IMR-90 (cell line): ENCODE data around the gene CETN3. TPM values are rescaled to one million over a fixed set of nuclear protein-coding genes. Genes with fewer than 3 reads are reported as not detected.

Source experiments
- ATAC-seq: fragments of 200-7000 bp; cut with Tn5 transposase; 2 replicates; pipeline ENCODE4 v1.9.1; 2020; ENCODE audit warnings: low read depth, mild to moderate bottlenecking, moderate library complexity
- BruUV-seq: library from RNA; stranded (reverse); fragments of 400-500 nt; replicated peaks from 2 replicates; lab custom pipeline; 2021; lab: Mats Ljungman, UMichigan
- CTCF ChIA-PET: fragments of 300-600 bp; formaldehyde crosslinking; extraction: SDS; loops from one replicate; lab custom pipeline; 2021; ENCODE audit warnings: antibody characterized with exemption; lab: Yijun Ruan, JAX
- POLR2A ChIA-PET: fragments of 300-600 bp; sonication (Branson Sonifier 250); formaldehyde crosslinking; loops from one replicate; lab custom pipeline; 2022; ENCODE audit warnings: antibody characterized with exemption; ENCODE audit not compliant: unreplicated experiment; lab: Charles Lee
- DNase-seq: peaks from one replicate; pipeline ENCODE4 v3.0.0; 2013
- H2AFZ ChIP-seq: replicated peaks from 2 replicates; pipeline ENCODE3; 2013; ENCODE audit warnings: low read length, mild to moderate bottlenecking; ENCODE audit not compliant: poor library complexity
- H2AK5ac ChIP-seq: 2 replicates; pipeline ENCODE4 v1.6.1; 2013; ENCODE audit warnings: low read depth, low read length, inconsistent platforms
- H2AK9ac ChIP-seq: replicated peaks from 2 replicates; pipeline ENCODE3; 2013; ENCODE audit warnings: mild to moderate bottlenecking, low read depth, low read length, moderate library complexity; ENCODE audit not compliant: poor library complexity
- H2BK120ac ChIP-seq: 2 replicates; pipeline ENCODE4 v1.6.1; 2013; ENCODE audit warnings: low read depth, low read length, inconsistent platforms
- H2BK15ac ChIP-seq: 3 replicates; pipeline ENCODE4 v1.6.1; 2013; ENCODE audit warnings: low read depth, low read length, inconsistent platforms
- H2BK20ac ChIP-seq: 2 replicates; pipeline ENCODE4 v1.6.1; 2013; ENCODE audit warnings: low read depth, mild to moderate bottlenecking, inconsistent platforms, low read length, moderate library complexity
- H2BK5ac ChIP-seq: 2 replicates; pipeline ENCODE4 v1.6.1; 2013; ENCODE audit warnings: mild to moderate bottlenecking, low read depth, low read length, inconsistent platforms; ENCODE audit not compliant: poor library complexity, severe bottlenecking
- H3K14ac ChIP-seq: replicated peaks from 2 replicates; pipeline ENCODE4 v1.6.1; 2013; ENCODE audit warnings: low read depth, low read length, inconsistent platforms
- H3K18ac ChIP-seq: 2 replicates; pipeline ENCODE4 v1.6.1; 2013; ENCODE audit warnings: low read depth, low read length, control low read depth
- H3K23ac ChIP-seq: 2 replicates; pipeline ENCODE4 v1.6.1; 2013; ENCODE audit warnings: low read depth, low read length, inconsistent platforms
- H3K27ac ChIP-seq: 2 replicates; pipeline ENCODE4 v1.5.1; 2013; ENCODE audit warnings: mild to moderate bottlenecking, control low read depth, low read length; ENCODE audit not compliant: insufficient read depth
- H3K27me3 ChIP-seq: 2 replicates; pipeline ENCODE4 v1.6.1; 2013; ENCODE audit warnings: low read length; ENCODE audit not compliant: control insufficient read depth, insufficient read depth
- H3K36me3 ChIP-seq: 2 replicates; pipeline ENCODE4 v1.6.1; 2013; ENCODE audit warnings: low read length, mixed read lengths; ENCODE audit not compliant: control insufficient read depth, insufficient read depth
- H3K4ac ChIP-seq: 2 replicates; pipeline ENCODE4 v1.6.1; 2013; ENCODE audit warnings: low read depth, low read length, inconsistent platforms
- H3K4me1 ChIP-seq: 2 replicates; pipeline ENCODE4 v1.6.1; 2013; ENCODE audit warnings: low read length, mixed read lengths; ENCODE audit not compliant: control insufficient read depth, insufficient read depth
- H3K4me2 ChIP-seq: 2 replicates; pipeline ENCODE4 v1.6.1; 2013; ENCODE audit warnings: low read depth, mild to moderate bottlenecking, control low read depth, low read length, moderate library complexity
- H3K4me3 ChIP-seq: 2 replicates; pipeline ENCODE4 v1.5.1; 2013; ENCODE audit warnings: low read depth, mild to moderate bottlenecking, control low read depth, low read length, moderate library complexity; ENCODE audit not compliant: insufficient read depth
- H3K56ac ChIP-seq: 2 replicates; pipeline ENCODE4 v1.6.1; 2013; ENCODE audit warnings: low read length, inconsistent platforms; ENCODE audit not compliant: insufficient read depth; ENCODE audit errors: extremely low read depth
- H3K79me1 ChIP-seq, 2 experiments: 2 replicates each; pipeline ENCODE4 v1.6.1; 2013; ENCODE audit warnings: low read length in 2 of 2, inconsistent platforms in 1 of 2, low read depth in 1 of 2
- H3K9ac ChIP-seq: 2 replicates; pipeline ENCODE4 v1.6.1; 2013; ENCODE audit warnings: low read depth, low read length, control low read depth
- H3K9me1 ChIP-seq: 2 replicates; pipeline ENCODE4 v1.6.1; 2013; ENCODE audit warnings: low read length, inconsistent platforms; ENCODE audit not compliant: insufficient read depth
- H3K9me3 ChIP-seq: 2 replicates; pipeline ENCODE4 v1.6.1; 2013; ENCODE audit warnings: low read length; ENCODE audit not compliant: control insufficient read depth, insufficient read depth
- H4K20me1 ChIP-seq: 2 replicates; pipeline ENCODE4 v1.6.1; 2013; ENCODE audit warnings: low read length, inconsistent platforms; ENCODE audit not compliant: insufficient read depth
- H4K5ac ChIP-seq: 2 replicates; pipeline ENCODE4 v1.6.1; 2013; ENCODE audit warnings: mild to moderate bottlenecking, low read depth, low read length, control low read depth
- H4K8ac ChIP-seq, 2 experiments: 2 replicates each; pipeline ENCODE4 v1.6.1; 2013; ENCODE audit warnings: low read depth in 2 of 2, low read length in 2 of 2, control low read depth in 1 of 2, inconsistent platforms in 1 of 2
- H4K91ac ChIP-seq: 2 replicates; pipeline ENCODE4 v1.6.1; 2013; ENCODE audit warnings: low read depth, low read length, inconsistent platforms; ENCODE audit not compliant: insufficient read depth
- FOS ChIP-seq: fragments of 150-350 bp; IDR thresholded peaks from 2 replicates; pipeline ENCODE4 v1.6.1; 2016; ENCODE audit warnings: low read depth, low read length
- SMC3 ChIP-seq: fragments of 150-350 bp; IDR thresholded peaks from 2 replicates; pipeline ENCODE4 v1.6.1; 2016; ENCODE audit warnings: low read depth, mild to moderate bottlenecking, antibody characterized with exemption, low read length, moderate library complexity
- WGBS, 2 experiments: methylation state at CpG; one replicate each; pipeline versions ENCODE4 v1.1.5 to v1.1.7; 2013; ENCODE audit warnings: missing lambda C conversion rate in 2 of 2; ENCODE audit not compliant: insufficient read length in 1 of 2; ENCODE audit errors: extremely low coverage in 2 of 2; 5-methylcytosine and 5-hydroxymethylcytosine counted together
- dilution Hi-C: fragments of 300-500 bp; cut with HindIII; formaldehyde crosslinking; loops from one replicate; pipeline ENCODE4 v1.14.3; 2018; ENCODE audit warnings: low sequenced_read_pairs; ENCODE audit not compliant: unreplicated experiment
- in situ Hi-C: fragments of 300-500 bp; cut with MboI; formaldehyde crosslinking; loops from 3 replicates; pipeline ENCODE4 v1.14.3; 2019; ENCODE audit warnings: low sequenced_read_pairs, inconsistent platforms, mixed read lengths
- intact Hi-C: fragments of 100-400 bp; cut with micrococcal nuclease; formaldehyde crosslinking; loops from 2 replicates; pipeline ENCODE4 v1.10.0; 2022
- polyA plus RNA-seq, 3 experiments: library from polyadenylated mRNA; depleted of rRNA; stranded (reverse); fragments of >200 nt; gene quantifications; 2 replicates each; pipeline ENCODE4 v1.2.3, GENCODE V29; 2012; ENCODE audit warnings: low replicate concordance in 1 of 3
- total RNA-seq: library from RNA; depleted of rRNA; stranded (reverse); fragments of >200 nt; gene quantifications from 2 replicates; pipeline ENCODE4 v1.2.3, GENCODE V29; 2012
- TF ChIP-seq, protein P1 (sequence below): conservative IDR thresholded peaks from 2 replicates; pipeline ENCODE4 v1.5.1; 2012; ENCODE audit warnings: mild to moderate bottlenecking, low read depth, low read length, improper control_type of control experiment

CETN3 gene
- total and polyA plus RNA-seq, 2 of the 4 experiments (the other 2 are of a cell fraction), result 1.1 to 6.5 TPM

DNA sequence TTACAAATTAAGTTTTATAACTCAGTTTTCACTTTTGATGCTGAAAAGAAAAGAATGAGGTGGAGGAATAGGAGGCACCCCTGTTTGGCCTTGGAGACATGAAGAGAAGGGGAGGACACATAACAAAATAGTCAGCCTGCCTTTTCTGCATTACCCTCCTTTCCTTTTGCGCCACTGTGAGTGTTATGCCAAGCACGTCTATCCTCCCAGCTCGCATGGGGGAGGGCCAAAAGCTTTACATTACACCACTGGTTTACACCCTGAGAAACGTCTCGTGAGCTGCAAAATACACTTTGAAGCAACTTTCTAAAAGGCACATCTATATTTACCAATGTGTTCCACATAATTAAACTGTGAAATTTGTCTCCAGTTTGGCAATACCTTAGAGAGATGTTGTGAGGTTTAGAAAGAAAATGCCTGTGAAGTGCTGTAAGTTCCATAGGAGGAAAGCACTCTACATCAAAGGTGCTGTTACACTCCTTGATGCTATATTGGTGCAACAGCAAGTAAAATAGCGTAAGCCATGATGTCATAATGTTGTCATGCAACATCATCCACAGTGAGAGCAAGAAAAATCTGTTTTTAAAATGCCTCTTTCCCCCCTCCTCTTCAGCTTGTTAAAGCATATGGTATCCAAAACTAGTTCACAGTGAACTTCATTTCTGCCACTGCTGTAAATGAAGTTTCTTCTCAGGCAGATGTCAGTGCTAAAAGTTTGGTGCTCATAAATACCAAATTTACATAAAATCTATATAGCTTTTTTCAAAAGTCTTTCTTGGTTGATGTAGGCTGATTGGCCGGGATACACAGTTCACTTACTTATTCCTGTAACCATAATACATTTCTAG, 50.3 kb downstream of the CETN3 start:
- no peaks in the 10 kb centered on the region for H3K9me1 ChIP-seq
- no peaks in the 10 kb centered on the region for H3K9me3 ChIP-seq
- H3K4ac ChIP-seq, result no peak overlapping the region
- no peak overlapping the region for H3K18ac ChIP-seq
- no peak overlapping the region for H2BK5ac ChIP-seq
- H4K5ac ChIP-seq, result no peak overlapping the region
- no peak for ATAC-seq
- no peak overlapping the region for H3K14ac ChIP-seq
- no peak overlapping the region for H2BK15ac ChIP-seq
- dilution Hi-C loops (no loop called here), in situ Hi-C loops (no loop called here), intact Hi-C loops (no loop called here)
- BruUV-seq, result no TSS peak
- no peak for DNase-seq
- H4K8ac ChIP-seq, result no peak overlapping the region
- H2BK20ac ChIP-seq, result no peak overlapping the region
- H2AK5ac ChIP-seq, result no peak overlapping the region
- no peaks in the 10 kb centered on the region for H3K27me3 ChIP-seq
- no peak overlapping the region for H2AFZ ChIP-seq
- CTCF ChIA-PET, result no interaction called here
- H3K4me2 ChIP-seq, result no peak overlapping the region
- WGBS, 2 experiments, result 60% methylated on average over 3 of the region's 7 CpGs; no CpG with 5 or more reads in 1 of the 2 experiments
- H3K4me1 ChIP-seq, result no peaks in the 10 kb centered on the region
- H3K23ac ChIP-seq, result no peak overlapping the region
- H2AK9ac ChIP-seq, result no peak overlapping the region
- H3K4me3 ChIP-seq, result no peak overlapping the region
- H4K20me1 ChIP-seq, result no peaks in the 10 kb centered on the region
- TF ChIP-seq, protein P1, sequence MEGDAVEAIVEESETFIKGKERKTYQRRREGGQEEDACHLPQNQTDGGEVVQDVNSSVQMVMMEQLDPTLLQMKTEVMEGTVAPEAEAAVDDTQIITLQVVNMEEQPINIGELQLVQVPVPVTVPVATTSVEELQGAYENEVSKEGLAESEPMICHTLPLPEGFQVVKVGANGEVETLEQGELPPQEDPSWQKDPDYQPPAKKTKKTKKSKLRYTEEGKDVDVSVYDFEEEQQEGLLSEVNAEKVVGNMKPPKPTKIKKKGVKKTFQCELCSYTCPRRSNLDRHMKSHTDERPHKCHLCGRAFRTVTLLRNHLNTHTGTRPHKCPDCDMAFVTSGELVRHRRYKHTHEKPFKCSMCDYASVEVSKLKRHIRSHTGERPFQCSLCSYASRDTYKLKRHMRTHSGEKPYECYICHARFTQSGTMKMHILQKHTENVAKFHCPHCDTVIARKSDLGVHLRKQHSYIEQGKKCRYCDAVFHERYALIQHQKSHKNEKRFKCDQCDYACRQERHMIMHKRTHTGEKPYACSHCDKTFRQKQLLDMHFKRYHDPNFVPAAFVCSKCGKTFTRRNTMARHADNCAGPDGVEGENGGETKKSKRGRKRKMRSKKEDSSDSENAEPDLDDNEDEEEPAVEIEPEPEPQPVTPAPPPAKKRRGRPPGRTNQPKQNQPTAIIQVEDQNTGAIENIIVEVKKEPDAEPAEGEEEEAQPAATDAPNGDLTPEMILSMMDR, result no peak
- TF ChIP-seq FOS (no peak), SMC3 (no peak)
- no peaks in the 10 kb centered on the region for H3K36me3 ChIP-seq
- H3K9ac ChIP-seq, result no peak overlapping the region
- POLR2A ChIA-PET, result no interaction called here
- H2BK120ac ChIP-seq, result no peak overlapping the region
- H3K79me1 ChIP-seq, result no peaks in the 10 kb centered on the region
- no peak overlapping the region for H3K56ac ChIP-seq
- H3K27ac ChIP-seq, result no peak overlapping the region
- H4K91ac ChIP-seq, result no peak overlapping the region
